ENCODE data around the gene HOXA1.

Gene HOXA1

GRCh38 chr7:27104341-27105058 is 8.7 kb upstream of the HOXA1 start:
- no peaks in the 10 kb centered on the region for H3K9me3 ChIP-seq (ENCODE audit: control insufficient read depth, insufficient read depth, low read depth, low read length)
- H3K36me3 ChIP-seq (ENCODE audit: control insufficient read depth in 2 of 2, insufficient read depth in 1 of 2, low read length in 2 of 2): peaks cover 19 to 40% of the 10 kb centered on the region in 2 experiments
- no peak overlapping the region for H3K27ac ChIP-seq (ENCODE audit: extremely low read depth, low read depth, low read length)
- H3K4me3 ChIP-seq (ENCODE audit: low read depth, low read length): no peak overlapping the region
- TF ChIP-seq ZNF747 (tag by site-specific recombination; IDR thresholded peaks at IDR 0.05) (no peak), ZFHX2 (tag by site-specific recombination; conservative IDR thresholded peaks at IDR 0.05) (peak; percentile 82), EGR2 (tag by site-specific recombination; IDR thresholded peaks at IDR 0.05; ENCODE audit: low read depth) (peak; percentile 72)
- POLR2A ChIA-PET: interaction anchor here (0.5 to 2.0 kb wide), 5 partner anchors 8 to 633 kb away, joined by 3 to 8 read pairs (median 4); partner anchors contain the start of gene HOXA1
- CTCF ChIA-PET: interaction anchor here (1.0 to 1.9 kb wide), 2 partner anchors 8 to 242 kb away, joined by 3 to 11 read pairs; partner anchors contain the start of gene HOXA1
- no peaks in the 10 kb centered on the region for H3K4me1 ChIP-seq (ENCODE audit: control insufficient read depth, insufficient read depth, low read length)

- ChIA-PET POLR2A (no interaction called here), CTCF (no interaction called here)
- Histone ChIP-seq H3K27ac (ENCODE audit: extremely low read depth, low read depth, low read length) (no peak overlapping the region), H3K36me3 (ENCODE audit: control insufficient read depth in 2 of 2, insufficient read depth in 1 of 2, low read length in 2 of 2) (peaks cover 20 to 39% of the 10 kb centered on the region in 2 experiments), H3K4me3 (ENCODE audit: low read depth, low read length) (no peak overlapping the region), H3K4me1 (ENCODE audit: control insufficient read depth, insufficient read depth, low read length) (peaks cover under 1% of the 10 kb centered on the region; the same call in 1 of the 2 replicates), H3K9me3 (ENCODE audit: control insufficient read depth, insufficient read depth, low read depth, low read length) (no peaks in the 10 kb centered on the region)
- 0 out of 2 replicates have a peak, but pooled peaks have one; percentile 60 for TF ChIP-seq ZNF202 (tag by site-specific recombination; IDR thresholded peaks at IDR 0.05; ENCODE audit: borderline replicate concordance)
- TF ChIP-seq ZNF366 (tag by site-specific recombination; conservative IDR thresholded peaks at IDR 0.05): peak; percentile 40; the same call in 1 of the 2 replicates
- TF ChIP-seq ZNF704 (tag by site-specific recombination; IDR thresholded peaks at IDR 0.05): no peak
- no peak for TF ChIP-seq ZNF785 (tag by site-specific recombination; IDR thresholded peaks at IDR 0.05)
- peak; percentile 37; the same call in 1 of the 2 replicates for TF ChIP-seq ZFHX2 (tag by site-specific recombination; conservative IDR thresholded peaks at IDR 0.05)
- TF ChIP-seq ZSCAN5A (tag by site-specific recombination; IDR thresholded peaks at IDR 0.05): no peak
- no peak for TF ChIP-seq ZNF560 (tag by site-specific recombination; IDR thresholded peaks at IDR 0.05; ENCODE audit: borderline replicate concordance)
- no peak for TF ChIP-seq ZNF76 (tag by site-specific recombination; IDR thresholded peaks at IDR 0.05; ENCODE audit: borderline replicate concordance, low read depth)
These were observed 7.9 kb upstream of the HOXA1 start for GRCh38 chr7:27103489-27104226.

GRCh38 chr7:27102581-27103442 is 7.0 kb upstream of the HOXA1 start, which contains the start of gene HOXA2:
Gene HOXA2 (minus strand): TSS chr7:27102683. CDS start chr7:27102500, 183 bp downstream.
- no peak within 1 kb of the TSS for H3K27ac ChIP-seq (ENCODE audit: extremely low read depth, low read depth, low read length)

More at GRCh38 chr7:27102581-27103442, 7.0 kb upstream of the HOXA1 start, which contains the start of gene HOXA2:
- H3K9me3 ChIP-seq (ENCODE audit: control insufficient read depth, insufficient read depth, low read depth, low read length): no peaks in the 10 kb centered on the region
- ChIA-PET POLR2A (no interaction called here), CTCF (no interaction called here)
- no peak within 1 kb of the TSS for H3K4me3 ChIP-seq (ENCODE audit: low read depth, low read length)
- H3K36me3 ChIP-seq (ENCODE audit: control insufficient read depth in 2 of 2, insufficient read depth in 1 of 2, low read length in 2 of 2): peaks cover 20 to 34% of the 10 kb centered on the region in 2 experiments
- H3K4me1 ChIP-seq (ENCODE audit: control insufficient read depth, insufficient read depth, low read length): peaks cover 3% of the 10 kb centered on the region; the same call in 1 of the 2 replicates
- TF ChIP-seq ZNF596 (tag by site-specific recombination; IDR thresholded peaks at IDR 0.05) (peak; percentile 81; the same call in 1 of the 2 replicates), ZNF366 (tag by site-specific recombination; conservative IDR thresholded peaks at IDR 0.05) (peak; percentile 83), PRDM1 (tag by site-specific recombination; IDR thresholded peaks at IDR 0.05) (peak; percentile 94), ZNF292 (tag by site-specific recombination; IDR thresholded peaks at IDR 0.05; ENCODE audit: borderline replicate concordance, low read depth) (no peak), ZFHX2 (tag by site-specific recombination; conservative IDR thresholded peaks at IDR 0.05) (peak; percentile 52)

Measured in HEK293 (cell line).